GM20000 (cell line): Measurements from ENCODE around the gene CLSTN2.

ENCODE experiments used
- DNase-seq: peaks from one replicate; pipeline ENCODE4 v3.0.0; 2012; ENCODE audit warnings: low spot score
- TF ChIP-seq, protein P1 (sequence below): IDR thresholded peaks from 2 replicates; pipeline ENCODE4 v1.5.1; 2012; ENCODE audit warnings: mild to moderate bottlenecking, control low read depth; ENCODE audit errors: extremely low read depth, missing control alignments

CLSTN2 gene

DNA sequence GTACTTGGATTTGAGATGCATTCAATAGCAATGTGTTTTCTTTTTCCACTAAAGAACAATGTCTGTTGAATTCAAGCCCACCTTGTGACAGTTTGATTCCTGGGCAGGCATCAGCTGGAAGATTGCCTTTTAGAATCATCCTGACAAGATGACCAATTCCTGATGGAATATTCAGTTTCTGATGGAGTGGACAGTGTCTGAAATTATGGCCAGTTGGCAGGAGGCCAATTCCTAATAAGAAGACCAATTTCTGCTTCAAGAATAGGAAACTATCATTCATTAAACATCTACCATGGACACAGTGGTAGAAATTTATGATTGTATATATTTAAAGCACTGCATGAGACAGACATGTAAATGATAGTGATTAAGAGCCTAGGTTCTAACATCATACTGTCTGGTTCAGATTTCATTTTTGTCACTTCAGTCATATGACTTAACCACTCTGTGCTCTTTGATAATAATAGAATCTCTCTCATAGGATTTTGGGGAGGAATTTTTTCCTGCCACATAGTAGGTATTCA lies 133.6 kb downstream of the CLSTN2 start:
- TF ChIP-seq, protein P1, sequence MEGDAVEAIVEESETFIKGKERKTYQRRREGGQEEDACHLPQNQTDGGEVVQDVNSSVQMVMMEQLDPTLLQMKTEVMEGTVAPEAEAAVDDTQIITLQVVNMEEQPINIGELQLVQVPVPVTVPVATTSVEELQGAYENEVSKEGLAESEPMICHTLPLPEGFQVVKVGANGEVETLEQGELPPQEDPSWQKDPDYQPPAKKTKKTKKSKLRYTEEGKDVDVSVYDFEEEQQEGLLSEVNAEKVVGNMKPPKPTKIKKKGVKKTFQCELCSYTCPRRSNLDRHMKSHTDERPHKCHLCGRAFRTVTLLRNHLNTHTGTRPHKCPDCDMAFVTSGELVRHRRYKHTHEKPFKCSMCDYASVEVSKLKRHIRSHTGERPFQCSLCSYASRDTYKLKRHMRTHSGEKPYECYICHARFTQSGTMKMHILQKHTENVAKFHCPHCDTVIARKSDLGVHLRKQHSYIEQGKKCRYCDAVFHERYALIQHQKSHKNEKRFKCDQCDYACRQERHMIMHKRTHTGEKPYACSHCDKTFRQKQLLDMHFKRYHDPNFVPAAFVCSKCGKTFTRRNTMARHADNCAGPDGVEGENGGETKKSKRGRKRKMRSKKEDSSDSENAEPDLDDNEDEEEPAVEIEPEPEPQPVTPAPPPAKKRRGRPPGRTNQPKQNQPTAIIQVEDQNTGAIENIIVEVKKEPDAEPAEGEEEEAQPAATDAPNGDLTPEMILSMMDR: no peak
- DNase-seq: no peak

DNA sequence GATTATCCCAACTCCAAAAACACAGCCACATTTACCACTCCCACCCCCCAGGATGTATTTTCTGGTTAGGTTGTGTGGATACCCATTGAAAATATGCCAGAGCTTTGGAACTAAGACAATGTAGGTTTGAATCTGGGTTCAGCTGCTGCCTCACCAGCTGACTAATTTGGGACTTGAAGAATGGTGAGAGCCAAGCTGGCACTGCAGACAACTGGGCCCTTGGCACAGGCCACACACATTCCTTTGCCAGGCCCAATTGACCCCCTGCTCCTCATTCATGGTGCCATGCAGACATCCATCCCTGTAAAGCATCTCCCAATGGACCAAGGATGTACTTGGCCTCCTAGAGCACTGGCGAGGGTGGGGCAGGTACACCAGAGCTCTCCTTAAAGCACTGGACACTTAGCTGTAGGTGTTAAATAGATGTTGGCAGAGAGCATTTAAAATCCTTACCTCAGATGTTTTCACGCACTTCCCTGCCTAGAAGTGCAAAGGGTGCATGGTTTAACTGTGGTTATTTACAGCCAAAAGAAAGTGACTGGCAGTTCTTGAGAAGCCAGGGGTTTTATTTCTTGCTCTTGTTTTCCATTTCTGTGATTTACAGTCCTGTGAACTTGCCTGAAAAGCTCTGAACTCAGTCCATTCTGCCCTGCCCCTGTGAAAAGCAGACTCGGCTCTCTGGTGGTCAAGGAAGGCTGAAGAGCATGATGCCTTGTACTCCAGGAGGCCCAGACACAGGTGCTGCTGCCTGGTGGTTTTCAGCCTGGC lies 138.5 kb downstream of the CLSTN2 start:
- TF ChIP-seq, protein P1: no peak
- no peak for DNase-seq

DNA sequence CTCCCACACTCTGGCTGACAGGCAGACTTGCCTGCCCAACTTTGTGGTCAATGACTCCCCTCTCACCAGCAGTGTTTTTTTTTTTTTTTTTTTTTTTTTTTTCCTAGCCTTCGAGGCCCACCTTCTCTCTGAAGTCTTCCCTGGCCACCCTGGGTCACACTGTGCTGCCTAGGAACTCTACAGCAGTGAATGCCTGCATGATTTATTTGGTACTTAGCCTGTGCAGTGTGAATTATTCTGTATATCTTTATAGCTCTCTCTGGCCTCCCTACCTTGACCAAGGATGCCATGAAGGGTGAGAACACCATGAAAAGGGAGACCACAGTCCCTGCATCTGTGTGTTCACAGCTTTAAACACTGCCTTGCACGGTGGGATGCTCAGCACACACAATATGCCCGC lies 141.6 kb downstream of the CLSTN2 start:
- TF ChIP-seq, protein P1: no peak
- no peak for DNase-seq

DNA sequence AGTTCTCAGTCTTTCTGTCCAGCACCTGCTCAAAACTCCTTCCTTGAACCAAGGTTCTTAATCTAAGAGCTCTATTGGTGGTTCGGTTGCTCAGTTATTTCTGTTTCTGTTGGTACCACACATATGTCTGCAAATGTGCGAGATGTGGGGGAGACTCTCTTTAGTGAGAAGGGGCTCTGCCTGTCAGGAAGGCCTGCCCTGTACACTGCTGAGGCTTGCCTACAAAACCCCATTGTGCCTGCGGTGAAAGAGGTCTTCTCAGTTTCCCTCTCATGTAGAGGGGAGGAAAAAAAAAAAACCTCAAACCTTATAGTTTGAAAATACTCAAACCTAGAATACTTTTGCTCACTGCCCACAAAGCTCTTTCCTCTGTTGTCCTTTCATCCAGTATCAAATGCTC lies 142.4 kb downstream of the CLSTN2 start:
- TF ChIP-seq, protein P1: no peak
- no peak for DNase-seq

DNA sequence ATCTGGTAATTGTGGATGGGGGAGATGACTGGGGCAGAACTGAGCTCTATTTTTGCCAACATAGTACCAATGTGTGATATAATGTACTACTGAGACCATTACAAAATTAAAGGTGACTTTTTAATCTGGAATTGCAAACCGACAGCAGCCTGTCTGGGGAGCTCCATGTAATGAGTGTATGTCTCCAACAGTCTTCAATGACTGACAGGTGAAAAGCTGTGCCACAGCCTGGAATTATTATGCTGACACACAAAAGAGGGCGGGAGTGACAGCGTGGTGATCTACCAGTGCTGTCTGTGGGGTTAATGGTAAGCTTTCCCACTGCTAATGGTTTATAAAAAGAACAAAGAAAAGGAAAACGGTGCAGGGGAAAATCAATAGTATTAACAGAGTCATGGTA lies 143.4 kb downstream of the CLSTN2 start:
- TF ChIP-seq, protein P1: no peak
- no peak for DNase-seq

DNA sequence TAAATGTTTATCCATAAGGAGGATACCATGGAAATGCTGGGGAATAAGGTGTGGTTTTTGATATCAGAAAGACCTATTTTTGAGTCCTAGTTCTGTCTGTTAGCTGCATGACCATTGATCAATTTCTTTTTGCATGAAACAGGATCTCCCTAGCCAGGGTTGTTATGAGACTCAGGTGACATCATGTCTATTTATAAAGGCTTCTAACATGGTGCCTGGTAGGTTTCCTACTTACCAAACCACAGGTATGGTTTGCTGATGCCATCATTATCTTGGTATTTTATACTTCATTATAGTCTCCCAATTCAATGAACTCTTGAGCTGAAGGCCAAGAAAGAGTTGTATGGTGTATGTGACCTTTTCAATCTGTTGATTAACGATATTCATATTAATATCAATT lies 144.0 kb downstream of the CLSTN2 start:
- TF ChIP-seq, protein P1: no peak
- no peak for DNase-seq

DNA sequence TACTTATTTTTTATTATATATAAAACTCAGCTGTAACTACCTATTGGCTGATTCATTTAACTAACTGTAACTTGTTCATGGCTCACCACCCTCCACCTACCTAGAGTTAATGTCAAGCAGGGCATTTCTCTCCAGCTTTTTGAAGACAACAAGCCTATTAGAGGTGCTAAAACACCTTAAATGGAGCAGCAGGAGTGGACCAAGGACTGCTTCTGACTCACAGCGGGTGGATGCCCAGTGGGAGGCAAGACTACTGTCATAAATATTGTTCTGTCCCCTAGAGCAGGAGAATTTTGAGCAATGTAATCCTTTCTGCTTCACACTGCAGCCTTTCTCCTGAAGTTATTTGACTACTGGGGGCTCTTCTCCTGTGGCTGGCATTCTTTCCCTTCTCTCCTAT lies 146.9 kb downstream of the CLSTN2 start:
- TF ChIP-seq, protein P1: no peak
- DNase-seq: no peak
